Measurements from ENCODE around the gene LAMA5. TPM values are rescaled to one million over a fixed set of nuclear protein-coding genes. Genes with fewer than 3 reads are reported as not detected.

The LAMA5 gene
- polyA plus RNA-seq (ENCODE audit: insufficient read length in 4 of 4): 100 to 1,000 TPM in 3 of 4 donors, 10 to 100 TPM in 1; 70.5 to 201 (median 146) TPM

GRCh38 chr20:62367136-62367632, at the start of gene LAMA5:
TSS of gene LAMA5 (minus strand) at chr20:62367312. CDS start at chr20:62367245, 67 bp downstream.
- DNase-seq (ENCODE audit: low read depth in 4 of 4, low spot score in 2 of 4): no peak

- no peak for DNase-seq (ENCODE audit: low read depth in 4 of 4, low spot score in 2 of 4)
Measured at GRCh38 chr20:62415354-62416111, 48.4 kb upstream of the LAMA5 start.

- no peak for DNase-seq (ENCODE audit: low read depth in 4 of 4, low spot score in 2 of 4)
Measured at GRCh38 chr20:62413896-62414481, 46.9 kb upstream of the LAMA5 start.

GRCh38 chr20:62413025-62413570, 46.0 kb upstream of the LAMA5 start:
- DNase-seq (ENCODE audit: low read depth in 4 of 4, low spot score in 2 of 4): no peak

DNA sequence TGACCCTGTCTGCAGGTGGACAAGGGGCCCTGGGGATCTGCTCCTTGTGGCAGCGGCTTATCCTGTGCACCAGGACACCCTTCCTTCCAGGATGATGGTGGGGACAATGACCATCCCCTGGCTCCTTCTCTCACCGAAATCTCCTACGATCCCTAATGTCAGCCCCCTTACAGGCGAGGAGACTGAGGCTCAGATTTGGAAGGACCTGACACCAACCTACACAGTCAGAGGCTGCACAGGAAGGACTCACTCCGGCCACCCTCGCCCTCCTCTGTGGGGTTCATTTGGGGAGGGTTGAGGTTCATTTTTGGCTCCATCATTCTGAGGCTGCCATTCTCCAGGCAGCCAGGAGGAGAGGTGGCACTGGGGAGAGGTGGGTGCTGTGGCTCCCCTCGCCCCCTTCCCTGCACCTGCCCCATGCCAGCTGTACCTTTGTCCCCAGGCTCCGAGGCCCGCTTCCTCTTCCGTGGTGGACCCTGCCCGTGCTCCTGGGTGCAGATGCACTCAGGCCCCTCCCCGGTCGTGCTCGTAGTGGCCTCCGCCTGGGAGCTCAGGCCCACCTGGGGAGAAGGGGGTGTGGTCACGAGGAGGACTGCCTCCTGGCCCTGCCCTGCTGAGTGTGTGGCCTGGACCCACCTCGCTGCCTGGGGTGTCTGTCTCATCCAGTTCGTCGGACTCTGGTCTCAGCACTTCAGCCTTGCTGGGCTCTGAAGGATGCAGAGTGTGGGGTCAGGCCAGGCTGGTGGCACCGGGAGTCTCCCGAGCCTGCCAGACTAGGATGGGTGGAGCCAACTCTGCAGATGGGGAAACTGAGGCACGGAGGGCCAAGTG, 45.3 kb upstream of the LAMA5 start:
- DNase-seq (ENCODE audit: low read depth in 4 of 4, low spot score in 2 of 4): no peak

GRCh38 chr20:62411479-62412193, 44.5 kb upstream of the LAMA5 start:
- DNase-seq (ENCODE audit: low read depth in 4 of 4, low spot score in 2 of 4): no peak

DNA sequence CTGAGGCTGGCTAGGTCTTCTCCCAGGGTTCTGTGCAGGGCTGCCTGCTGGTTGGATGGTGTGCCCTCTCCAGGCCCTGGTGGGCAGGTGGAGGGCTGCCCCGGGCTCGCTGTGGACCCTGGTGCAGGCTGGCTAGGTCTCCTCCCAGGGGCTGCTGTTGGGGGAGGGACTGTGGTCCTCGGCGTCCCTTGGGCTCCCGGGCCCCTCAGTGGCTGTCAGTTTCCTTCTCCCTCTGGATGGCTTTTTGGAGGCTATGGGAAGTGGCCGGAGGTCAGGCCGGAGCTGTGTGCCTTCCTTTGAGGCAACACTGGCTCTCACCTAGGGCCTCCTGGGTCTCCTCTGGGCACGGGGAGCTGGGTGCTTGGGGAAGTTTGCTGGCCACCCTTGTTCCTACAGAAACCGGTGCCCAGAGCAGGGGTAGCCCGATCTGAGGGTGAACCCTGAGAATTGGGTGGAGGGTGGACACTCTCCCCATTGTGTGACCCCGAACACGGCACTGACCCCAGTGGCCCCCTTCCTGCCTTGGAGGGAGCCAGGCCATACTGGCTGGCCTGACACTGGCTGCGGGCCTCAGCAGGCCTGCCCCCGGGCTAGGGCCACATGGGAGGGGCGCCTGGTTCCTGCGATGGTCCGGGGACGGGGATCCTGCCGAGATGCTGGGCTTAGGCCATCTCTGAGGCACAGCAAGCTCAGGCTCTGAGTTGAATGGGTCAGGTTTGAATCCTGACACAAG, 43.8 kb upstream of the LAMA5 start:
- DNase-seq (ENCODE audit: low read depth in 4 of 4, low spot score in 2 of 4): no peak

DNA sequence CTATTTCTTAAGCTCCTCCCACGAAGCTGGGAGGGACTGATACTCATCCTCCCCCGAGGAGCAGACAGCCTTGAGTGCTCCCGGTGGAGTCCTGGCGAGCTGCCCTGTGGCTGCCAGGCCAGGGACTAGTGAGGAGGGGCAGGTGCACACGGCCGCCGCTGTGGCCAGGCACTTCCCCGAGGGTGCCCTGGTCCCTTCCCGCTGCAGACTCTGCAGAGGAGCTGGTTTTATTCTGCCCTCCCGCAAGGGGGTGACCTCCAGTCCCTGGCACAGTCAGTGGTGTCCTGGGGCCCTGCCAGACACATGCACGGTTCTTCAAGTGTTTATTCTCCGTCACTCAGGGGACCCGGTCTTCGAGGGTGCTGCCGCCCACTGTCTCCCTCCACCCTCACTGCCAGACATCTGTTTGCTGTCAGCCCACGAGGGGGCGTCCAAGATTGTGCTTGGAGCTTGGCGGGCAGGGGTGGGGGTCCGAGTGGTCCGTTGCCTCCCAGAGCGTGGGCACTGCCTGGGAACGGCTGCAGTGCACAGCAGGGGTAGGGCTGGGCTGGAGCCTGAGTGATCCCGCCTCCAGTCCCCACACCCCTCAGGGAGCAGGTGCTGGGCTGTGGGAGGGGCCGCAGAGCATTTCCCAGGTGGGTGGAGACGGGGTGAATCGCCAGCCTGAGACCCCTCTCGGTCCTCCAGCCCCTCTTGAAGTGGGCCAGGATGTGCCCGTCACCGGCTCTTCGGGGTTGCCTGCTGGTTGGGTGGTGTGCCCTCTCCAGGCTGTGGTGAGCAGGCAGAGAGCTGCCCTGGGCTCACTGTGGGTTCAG, 43.0 kb upstream of the LAMA5 start:
- no peak for DNase-seq (ENCODE audit: low read depth in 4 of 4, low spot score in 2 of 4)

GRCh38 chr20:62409086-62409853, 42.2 kb upstream of the LAMA5 start:
- DNase-seq (ENCODE audit: low read depth in 4 of 4, low spot score in 2 of 4): no peak

DNA sequence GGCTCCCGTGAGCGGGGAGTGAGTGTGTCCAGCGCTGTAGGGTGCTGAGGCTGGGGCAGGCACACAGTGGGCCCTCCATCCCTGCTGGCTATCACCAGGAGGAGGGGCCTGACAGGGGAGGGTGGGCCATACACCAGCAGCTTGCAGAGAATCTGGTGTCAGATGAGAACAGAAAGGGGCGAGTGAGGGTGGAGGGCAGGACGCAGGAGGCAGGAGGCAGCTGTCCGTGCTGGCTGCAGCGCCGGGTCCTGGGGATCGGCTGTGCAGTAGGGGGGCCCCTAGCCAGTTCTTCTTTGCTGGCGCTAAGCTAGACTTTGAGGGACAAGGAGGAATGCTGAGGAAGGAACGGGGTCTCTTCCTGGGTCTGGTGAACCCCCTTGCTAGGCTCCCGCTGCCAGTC, 41.5 kb upstream of the LAMA5 start:
- DNase-seq (ENCODE audit: low read depth in 4 of 4, low spot score in 2 of 4): no peak

GRCh38 chr20:62408055-62408454, 40.9 kb upstream of the LAMA5 start:
- DNase-seq (ENCODE audit: low read depth in 4 of 4, low spot score in 2 of 4): no peak

- peak in 3 of 4 donors; percentile 75 to 89 (median 80) for DNase-seq (ENCODE audit: low read depth in 4 of 4, low spot score in 2 of 4)
Measured at GRCh38 chr20:62407221-62407992, 40.3 kb upstream of the LAMA5 start, which contains the start of gene CABLES2. TSS of gene CABLES2 (minus strand) at chr20:62407285. CDS start at chr20:62407276, 9 bp downstream.

- no peak for DNase-seq (ENCODE audit: low read depth in 4 of 4, low spot score in 2 of 4)
Measured at GRCh38 chr20:62406635-62407176, 39.6 kb upstream of the LAMA5 start.

DNA sequence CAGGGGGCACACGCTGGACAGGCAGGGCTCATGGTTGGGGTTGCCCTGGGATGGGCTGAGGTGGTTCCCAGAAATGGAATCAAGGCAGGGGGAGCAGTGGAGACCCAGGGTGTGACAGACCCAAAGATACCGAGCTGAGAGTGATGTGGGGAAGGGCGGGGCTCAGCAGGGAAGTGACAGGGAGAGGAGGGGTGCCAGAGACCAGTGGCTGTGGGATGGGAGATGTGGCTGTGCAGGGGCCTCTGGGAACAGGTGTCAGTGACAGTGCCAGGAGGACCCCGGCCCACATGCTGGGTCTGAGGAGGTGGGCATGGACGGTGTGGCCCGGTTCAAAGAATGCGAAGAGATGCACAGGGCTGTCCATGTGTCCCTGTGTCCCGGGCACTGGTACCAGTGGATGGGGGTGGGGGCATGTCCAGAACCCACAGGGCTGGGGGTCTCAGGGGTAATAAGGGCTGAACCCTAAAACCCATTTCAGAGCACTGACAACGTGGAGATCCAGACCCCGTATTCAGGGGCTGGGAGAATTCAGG, 38.9 kb upstream of the LAMA5 start:
- no peak for DNase-seq (ENCODE audit: low read depth in 4 of 4, low spot score in 2 of 4)

DNA sequence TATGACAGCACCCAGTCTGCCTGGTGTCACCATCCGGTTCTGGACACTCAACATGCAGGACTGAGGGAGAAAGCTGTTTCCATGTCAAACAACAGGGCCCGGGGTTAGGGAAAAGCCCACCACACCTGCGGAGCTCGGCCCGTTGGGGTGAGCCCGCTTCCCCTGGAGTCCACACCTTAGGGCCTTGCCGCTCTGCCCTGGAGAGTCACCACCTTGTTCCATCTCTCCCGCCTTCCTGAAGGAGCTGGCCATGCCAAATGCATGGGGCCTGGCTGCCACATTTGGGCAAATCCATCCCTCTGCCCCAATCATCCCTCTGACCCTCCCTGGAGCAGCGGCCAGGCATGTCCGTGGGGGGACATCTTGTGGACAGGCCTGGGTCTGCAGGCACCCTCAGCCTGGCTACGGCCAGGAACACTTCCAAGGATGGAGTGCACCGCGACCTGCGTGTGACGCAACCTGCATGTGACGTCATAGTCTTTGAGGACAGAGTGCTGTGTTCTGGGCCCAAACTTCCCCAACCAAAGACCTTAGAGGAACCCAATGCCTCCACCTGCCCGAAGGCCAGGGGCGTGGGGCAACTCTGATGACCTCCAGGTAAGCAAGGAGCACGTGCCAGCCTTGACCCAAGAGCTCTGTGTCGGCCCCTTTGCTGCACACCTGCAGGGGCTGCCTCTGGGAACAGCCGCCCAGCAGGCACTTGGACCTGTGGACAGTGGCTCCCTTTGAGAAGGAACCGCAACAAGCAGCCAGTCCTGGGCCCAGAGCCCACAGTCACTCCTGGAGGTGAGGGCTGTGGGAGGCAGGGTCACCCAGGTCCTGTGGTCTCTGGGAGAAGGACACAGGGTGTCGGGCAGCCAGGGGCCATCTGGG, 38.2 kb upstream of the LAMA5 start:
- no peak for DNase-seq (ENCODE audit: low read depth in 4 of 4, low spot score in 2 of 4)

DNA sequence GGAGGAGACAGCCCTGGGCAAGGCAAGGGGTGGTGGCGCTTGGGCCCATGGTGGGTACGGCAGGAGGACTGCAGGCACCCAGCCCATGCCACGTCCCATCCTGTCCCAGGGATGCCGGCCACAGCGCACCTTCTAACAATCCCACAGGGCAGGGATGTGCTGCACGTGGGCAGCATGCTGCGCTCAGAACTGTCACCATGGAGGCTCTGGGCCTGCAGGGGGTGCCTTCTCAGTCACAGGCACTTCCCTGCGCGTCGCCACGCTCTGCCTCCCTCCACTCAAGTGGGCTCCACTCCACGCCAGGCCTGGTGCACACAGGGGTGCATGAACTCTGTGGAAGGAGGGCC, 37.6 kb upstream of the LAMA5 start:
- no peak for DNase-seq (ENCODE audit: low read depth in 4 of 4, low spot score in 2 of 4)
